HEK293 (cell line): ENCODE data around the gene PCDHB10.

Source experiments
- CTCF ChIA-PET: fragments of 350-600 bp; formaldehyde crosslinking; extraction: SDS; loops from one replicate; lab custom pipeline; 2021; ENCODE audit warnings: antibody characterized with exemption; lab: Yijun Ruan, JAX
- POLR2A ChIA-PET: fragments of 300-600 bp; formaldehyde crosslinking; extraction: SDS; loops from one replicate; lab custom pipeline; 2020; ENCODE audit warnings: antibody characterized with exemption, inconsistent platforms; lab: Yijun Ruan, JAX
- H3K27ac ChIP-seq: fragments of 200-500 bp; sonication (Bioruptor generic); 2 replicates; pipeline ENCODE4 v1.5.1; 2014; ENCODE audit warnings: low read depth, low read length, control low read depth, inconsistent platforms; ENCODE audit errors: extremely low read depth
- H3K36me3 ChIP-seq, 2 experiments: fragments of 200-500 bp in 1 of 2; sonication (Bioruptor generic) in 1 of 2; 1 replicate in 1 of 2; 2 replicates in 1 of 2; pipeline ENCODE4 v1.5.1; 2014 to 2017; ENCODE audit warnings: inconsistent platforms in 2 of 2, low read length in 2 of 2; ENCODE audit not compliant: control insufficient read depth in 2 of 2, insufficient read depth in 1 of 2
- H3K4me1 ChIP-seq: fragments of 200-500 bp; sonication (Bioruptor generic); 2 replicates; pipeline ENCODE4 v1.5.1; 2014; ENCODE audit warnings: mild to moderate bottlenecking, low read length, inconsistent platforms; ENCODE audit not compliant: control insufficient read depth, insufficient read depth
- H3K4me3 ChIP-seq: 2 replicates; pipeline ENCODE4 v1.5.1; 2011; ENCODE audit warnings: low read depth, mild to moderate bottlenecking, control low read depth, low read length, moderate library complexity
- H3K9me3 ChIP-seq: fragments of 200-500 bp; sonication (Bioruptor generic); 2 replicates; pipeline ENCODE4 v1.5.1; 2014; ENCODE audit warnings: low read depth, low read length, inconsistent platforms; ENCODE audit not compliant: control insufficient read depth, insufficient read depth
- HOXD13 ChIP-seq: sonication (generic); formaldehyde crosslinking; IDR thresholded peaks from 2 replicates; pipeline ENCODE4 v1.8.0; 2022; ENCODE audit warnings: missing genetic modification reagents, borderline replicate concordance
- KLF1 ChIP-seq: fragments of 450-650 bp; formaldehyde crosslinking; IDR thresholded peaks from 2 replicates; pipeline ENCODE4 v1.5.1; 2016; ENCODE audit warnings: missing biosample characterization, missing genetic modification characterization
- KLF16 ChIP-seq: fragments of 450-650 bp; formaldehyde crosslinking; IDR thresholded peaks from 2 replicates; pipeline ENCODE4 v1.5.1; 2017; ENCODE audit warnings: missing biosample characterization, missing genetic modification characterization
- KLF8 ChIP-seq: fragments of 450-650 bp; formaldehyde crosslinking; IDR thresholded peaks from 2 replicates; pipeline ENCODE4 v1.5.1; 2016; ENCODE audit warnings: missing biosample characterization, missing genetic modification characterization
- OVOL3 ChIP-seq: fragments of 450-650 bp; formaldehyde crosslinking; IDR thresholded peaks from 2 replicates; pipeline ENCODE4 v1.5.1; 2016; ENCODE audit warnings: missing biosample characterization, missing genetic modification characterization
- REPIN1 ChIP-seq: fragments of 450-650 bp; formaldehyde crosslinking; IDR thresholded peaks from 2 replicates; pipeline ENCODE4 v1.5.1; 2017; ENCODE audit warnings: missing biosample characterization, missing genetic modification characterization, low read depth
- SCRT1 ChIP-seq: fragments of 450-650 bp; formaldehyde crosslinking; IDR thresholded peaks from 2 replicates; pipeline ENCODE4 v1.5.1; 2016; ENCODE audit warnings: missing biosample characterization, missing genetic modification characterization, borderline replicate concordance
- ZBTB26 ChIP-seq: fragments of 450-650 bp; formaldehyde crosslinking; optimal IDR thresholded peaks from 2 replicates; pipeline ENCODE3; 2016; ENCODE audit warnings: missing biosample characterization, mild to moderate bottlenecking, missing genetic modification characterization
- ZFHX2 ChIP-seq: fragments of 450-650 bp; formaldehyde crosslinking; conservative IDR thresholded peaks from 2 replicates; pipeline ENCODE4 v1.5.1; 2016; ENCODE audit warnings: missing biosample characterization, missing genetic modification characterization
- ZIC2 ChIP-seq: fragments of 450-650 bp; formaldehyde crosslinking; IDR thresholded peaks from 2 replicates; pipeline ENCODE4 v1.5.1; 2016; ENCODE audit warnings: missing biosample characterization, missing genetic modification characterization
- ZNF112 ChIP-seq: fragments of 450-650 bp; formaldehyde crosslinking; IDR thresholded peaks from 2 replicates; pipeline ENCODE4 v1.5.0; 2017; ENCODE audit warnings: missing biosample characterization, missing genetic modification characterization
- ZNF121 ChIP-seq: fragments of 450-650 bp; formaldehyde crosslinking; IDR thresholded peaks from 2 replicates; pipeline ENCODE4 v1.5.1; 2016; ENCODE audit warnings: missing biosample characterization, missing genetic modification characterization
- ZNF140 ChIP-seq: fragments of 450-650 bp; formaldehyde crosslinking; IDR thresholded peaks from 2 replicates; pipeline ENCODE4 v1.5.1; 2016; ENCODE audit warnings: missing biosample characterization, missing genetic modification characterization
- ZNF155 ChIP-seq: fragments of 450-650 bp; formaldehyde crosslinking; IDR thresholded peaks from 2 replicates; pipeline ENCODE4 v1.5.1; 2016; ENCODE audit warnings: missing biosample characterization, missing genetic modification characterization
- ZNF19 ChIP-seq: fragments of 450-650 bp; formaldehyde crosslinking; IDR thresholded peaks from 2 replicates; pipeline ENCODE4; 2016; ENCODE audit warnings: missing biosample characterization, missing genetic modification characterization, low read depth
- ZNF2 ChIP-seq: fragments of 450-650 bp; formaldehyde crosslinking; IDR thresholded peaks from 2 replicates; pipeline ENCODE4 v1.5.1; 2016; ENCODE audit warnings: missing biosample characterization, missing genetic modification characterization
- ZNF211 ChIP-seq: fragments of 450-650 bp; formaldehyde crosslinking; IDR thresholded peaks from 2 replicates; pipeline ENCODE4 v1.5.1; 2016; ENCODE audit warnings: low read depth, missing biosample characterization, missing genetic modification characterization
- ZNF292 ChIP-seq: fragments of 450-650 bp; formaldehyde crosslinking; IDR thresholded peaks from 2 replicates; pipeline ENCODE4 v1.5.1; 2016; ENCODE audit warnings: low read depth, missing biosample characterization, missing genetic modification characterization, borderline replicate concordance
- ZNF341 ChIP-seq: fragments of 450-650 bp; formaldehyde crosslinking; IDR thresholded peaks from 2 replicates; pipeline ENCODE4; 2016; ENCODE audit warnings: low read depth, missing biosample characterization, missing genetic modification characterization
- ZNF37A ChIP-seq: fragments of 450-650 bp; IDR thresholded peaks from 2 replicates; pipeline ENCODE4 v1.5.1; 2018; ENCODE audit warnings: missing biosample characterization, missing genetic modification characterization
- ZNF433 ChIP-seq: fragments of 450-650 bp; formaldehyde crosslinking; IDR thresholded peaks from 2 replicates; pipeline ENCODE4 v1.5.1; 2016; ENCODE audit warnings: missing biosample characterization, missing genetic modification characterization, low read depth
- ZNF501 ChIP-seq: fragments of 450-650 bp; formaldehyde crosslinking; IDR thresholded peaks from 2 replicates; pipeline ENCODE4 v1.5.1; 2016; ENCODE audit warnings: missing biosample characterization, missing genetic modification characterization
- ZNF518A ChIP-seq: fragments of 450-650 bp; formaldehyde crosslinking; conservative IDR thresholded peaks from 2 replicates; pipeline ENCODE4 v1.5.1; 2016; ENCODE audit warnings: low read depth, missing biosample characterization, missing genetic modification characterization
- ZNF555 ChIP-seq: fragments of 450-650 bp; formaldehyde crosslinking; conservative IDR thresholded peaks from 2 replicates; pipeline ENCODE4 v1.5.1; 2017; ENCODE audit warnings: missing biosample characterization, mild to moderate bottlenecking, missing genetic modification characterization, inconsistent platforms
- ZNF610 ChIP-seq: fragments of 450-650 bp; formaldehyde crosslinking; IDR thresholded peaks from 2 replicates; pipeline ENCODE4 v1.5.1; 2016; ENCODE audit warnings: missing biosample characterization, missing genetic modification characterization, borderline replicate concordance
- ZNF654 ChIP-seq: fragments of 450-650 bp; formaldehyde crosslinking; IDR thresholded peaks from 2 replicates; pipeline ENCODE4 v1.5.1; 2016; ENCODE audit warnings: low read depth, missing biosample characterization, missing genetic modification characterization
- ZNF660 ChIP-seq: fragments of 450-650 bp; IDR thresholded peaks from 2 replicates; pipeline ENCODE4 v1.5.1; 2018; ENCODE audit warnings: missing biosample characterization, mild to moderate bottlenecking, missing genetic modification characterization
- ZNF76 ChIP-seq: fragments of 450-650 bp; formaldehyde crosslinking; IDR thresholded peaks from 2 replicates; pipeline ENCODE4; 2016; ENCODE audit warnings: low read depth, missing biosample characterization, missing genetic modification characterization, borderline replicate concordance
- ZNF776 ChIP-seq: fragments of 450-650 bp; formaldehyde crosslinking; IDR thresholded peaks from 2 replicates; pipeline ENCODE4 v1.5.0; 2017; ENCODE audit warnings: missing biosample characterization, missing genetic modification characterization, borderline replicate concordance

PCDHB10 gene

GRCh38 chr5:141180313-141180712 is 11.8 kb upstream of the PCDHB10 start:
- Histone ChIP-seq H3K27ac (no peak overlapping the region), H3K36me3 (no peaks in the 10 kb centered on the region), H3K4me3 (no peak overlapping the region), H3K9me3 (no peaks in the 10 kb centered on the region), H3K4me1 (no peaks in the 10 kb centered on the region)
- ChIA-PET CTCF (interaction anchor here (0.6 to 3.3 kb wide), 4 partner anchors 9 to 292 kb away, joined by 3 to 20 read pairs (median 8); partner anchors contain the start of genes PCDHB10 and PCDHB7), POLR2A (no interaction called here)
- TF ChIP-seq ZNF292 (tag by site-specific recombination) (no peak), KLF1 (tag by site-specific recombination) (no peak), KLF16 (tag by site-specific recombination) (no peak), ZNF518A (tag by site-specific recombination) (no peak), OVOL3 (tag by site-specific recombination) (no peak), ZNF776 (tag by site-specific recombination) (no peak), ZNF2 (no peak), ZNF341 (tag by site-specific recombination) (no peak), HOXD13 (no peak), KLF8 (tag by site-specific recombination) (no peak), ZNF155 (no peak), ZNF76 (tag by site-specific recombination) (no peak), ZNF610 (tag by site-specific recombination) (no peak), ZIC2 (tag by site-specific recombination) (no peak), ZNF19 (tag by site-specific recombination) (no peak), SCRT1 (tag by site-specific recombination) (no peak), ZNF140 (tag by site-specific recombination) (no peak), ZNF501 (no peak), ZNF112 (tag by site-specific recombination) (no peak), ZNF121 (tag by site-specific recombination) (no peak)

- no peak within 1 kb of the TSS for H3K27ac ChIP-seq
- POLR2A ChIA-PET, result no interaction called here
- no peaks in the 10 kb centered on the region for H3K4me1 ChIP-seq
- TF ChIP-seq ZNF433 (tag by site-specific recombination) (no peak), ZNF37A (tag by site-specific recombination) (no peak), REPIN1 (tag by site-specific recombination) (no peak), ZNF660 (tag by site-specific recombination) (0 out of 2 replicates have a peak, but pooled peaks have one; percentile 41), ZBTB26 (tag by site-specific recombination) (no peak), ZNF654 (tag by site-specific recombination) (peak; percentile 33), ZNF555 (no peak), ZNF211 (no peak), ZFHX2 (tag by site-specific recombination) (peak; percentile 29; the same call in 1 of the 2 replicates)
- TF ChIP-seq, all 188 proteins: peak for 3
- Histone ChIP-seq H3K9me3 (no peaks in the 10 kb centered on the region), H3K36me3 (no peaks in the 10 kb centered on the region), H3K4me3 (no peak within 1 kb of the TSS)
- CTCF ChIA-PET, result interaction anchor here (0.6 to 3.3 kb wide), 17 partner anchors 9 to 376 kb away, joined by 3 to 20 read pairs (median 4); partner anchors contain the start of genes PCDHB10, PCDHB11, PCDHB13 and PCDHB14
Observed at GRCh38 chr5:141182248-141182647, 9.9 kb upstream of the PCDHB10 start, which contains the start of gene PCDHB16. TSS of gene PCDHB16 (plus strand) at chr5:141182387. CDS start at chr5:141182560, 173 bp downstream.
